DMS153 (cell line): Measurements from ENCODE around the gene MCMBP.
A peak's percentile ranks its signal among the peaks of the same experiment; 100 is the strongest.
"Not testable (repeated sequence)": the region's sequence is repeated elsewhere in the genome, so short reads cannot be mapped to it uniquely, and the experiment has no call there.

Source experiments
- DNase-seq: peaks from one replicate; lab custom pipeline; 2025; lab: John Stamatoyannopoulos, UW

Gene MCMBP, protein sequence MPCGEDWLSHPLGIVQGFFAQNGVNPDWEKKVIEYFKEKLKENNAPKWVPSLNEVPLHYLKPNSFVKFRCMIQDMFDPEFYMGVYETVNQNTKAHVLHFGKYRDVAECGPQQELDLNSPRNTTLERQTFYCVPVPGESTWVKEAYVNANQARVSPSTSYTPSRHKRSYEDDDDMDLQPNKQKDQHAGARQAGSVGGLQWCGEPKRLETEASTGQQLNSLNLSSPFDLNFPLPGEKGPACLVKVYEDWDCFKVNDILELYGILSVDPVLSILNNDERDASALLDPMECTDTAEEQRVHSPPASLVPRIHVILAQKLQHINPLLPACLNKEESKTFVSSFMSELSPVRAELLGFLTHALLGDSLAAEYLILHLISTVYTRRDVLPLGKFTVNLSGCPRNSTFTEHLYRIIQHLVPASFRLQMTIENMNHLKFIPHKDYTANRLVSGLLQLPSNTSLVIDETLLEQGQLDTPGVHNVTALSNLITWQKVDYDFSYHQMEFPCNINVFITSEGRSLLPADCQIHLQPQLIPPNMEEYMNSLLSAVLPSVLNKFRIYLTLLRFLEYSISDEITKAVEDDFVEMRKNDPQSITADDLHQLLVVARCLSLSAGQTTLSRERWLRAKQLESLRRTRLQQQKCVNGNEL

DNA sequence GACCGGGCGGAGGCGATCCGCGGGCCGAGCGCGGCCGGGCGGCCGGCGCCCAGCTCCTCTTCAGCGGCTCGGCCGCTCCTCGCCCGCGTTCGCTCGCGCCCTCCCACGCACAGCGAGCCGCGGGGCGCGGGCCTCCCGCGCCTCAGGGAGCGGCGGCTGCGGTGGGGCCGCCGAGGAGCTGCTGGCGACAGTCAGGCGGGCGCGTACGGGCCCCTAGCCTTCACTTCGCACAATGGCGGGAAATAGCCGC is at the start of gene MCMBP:
TSS of gene MCMBP (minus strand) at position 234 of the 250 bp plus-strand sequence. CDS start 259 bp downstream, outside the sequence.
- no peak for DNase-seq

DNA sequence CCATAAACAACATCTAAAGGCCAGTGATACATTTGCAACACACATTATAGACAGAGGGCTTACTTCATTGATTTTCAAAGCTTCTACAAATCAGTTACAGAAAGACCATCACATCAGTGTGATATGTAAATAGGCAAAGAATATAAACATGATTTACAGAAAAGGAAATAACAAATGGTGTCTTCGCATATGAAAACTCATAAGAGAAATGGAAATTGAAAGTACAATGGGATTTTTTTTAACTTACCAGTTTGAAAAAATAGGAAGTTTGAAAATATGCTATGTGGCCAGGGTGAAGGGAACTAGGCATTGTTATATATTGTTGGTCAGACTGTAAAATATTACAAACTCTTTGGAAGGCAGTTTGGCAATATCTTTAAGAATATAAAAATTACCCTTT is 47.2 kb upstream of the MCMBP start:
- no peak for DNase-seq

DNA sequence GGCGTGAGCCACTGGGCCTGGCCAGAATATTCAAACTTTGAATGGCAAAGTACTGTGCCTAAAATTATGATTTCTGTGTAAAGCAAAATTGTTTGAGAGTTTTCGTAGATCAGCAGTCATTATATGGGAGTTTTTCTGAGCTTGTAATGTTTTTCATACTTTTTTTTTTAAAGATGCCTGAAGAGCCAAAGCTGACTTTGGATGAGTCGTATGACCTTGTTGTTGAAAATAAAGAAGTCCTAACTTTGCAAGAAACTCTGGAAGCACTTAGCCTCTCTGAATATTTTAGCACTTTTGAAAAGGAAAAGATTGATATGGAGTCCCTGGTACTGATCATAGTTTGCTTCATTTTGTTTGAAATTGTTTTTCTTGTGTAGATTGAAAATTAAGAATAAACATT is 46.6 kb upstream of the MCMBP start:
- DNase-seq, result no peak

DNA sequence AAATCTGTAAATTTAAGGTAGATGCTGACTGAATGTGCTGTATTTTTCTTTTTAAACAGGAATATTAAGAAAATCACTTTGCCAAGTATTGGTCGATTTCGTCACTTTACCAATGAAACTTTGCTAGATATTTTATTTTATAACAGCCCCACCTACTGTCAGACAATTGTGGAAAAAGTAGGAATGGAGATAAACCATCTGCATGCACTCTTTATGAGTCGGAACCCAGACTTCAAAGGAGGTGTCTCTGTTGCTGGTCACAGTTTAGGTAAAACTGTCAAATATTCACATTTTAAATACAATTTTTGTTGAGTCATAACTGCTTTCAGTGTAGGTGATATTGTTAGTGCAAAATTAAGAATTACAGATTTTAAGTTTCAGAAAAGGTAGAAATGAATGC is 45.1 kb upstream of the MCMBP start:
- no peak for DNase-seq

DNA sequence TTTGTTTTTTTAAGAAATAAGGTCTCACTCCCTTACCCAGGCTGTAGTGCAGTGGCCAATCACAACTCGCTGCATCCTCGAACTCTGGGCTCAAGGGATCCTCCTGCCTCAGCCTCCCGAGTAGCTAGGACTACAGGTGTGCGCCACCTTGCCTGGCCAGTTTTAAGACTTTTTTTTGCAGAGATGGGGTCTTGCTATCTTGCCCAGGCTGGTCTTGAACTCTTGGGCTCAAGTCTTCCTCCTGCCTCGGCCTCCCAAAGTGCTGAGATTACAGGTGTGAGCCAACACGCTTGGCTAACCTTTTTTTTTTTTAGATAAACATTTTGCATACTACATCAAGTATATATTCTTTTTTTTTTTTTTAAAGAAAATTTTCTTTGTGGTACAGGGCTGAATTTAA is 38.0 kb upstream of the MCMBP start:
- no peak for DNase-seq

DNA sequence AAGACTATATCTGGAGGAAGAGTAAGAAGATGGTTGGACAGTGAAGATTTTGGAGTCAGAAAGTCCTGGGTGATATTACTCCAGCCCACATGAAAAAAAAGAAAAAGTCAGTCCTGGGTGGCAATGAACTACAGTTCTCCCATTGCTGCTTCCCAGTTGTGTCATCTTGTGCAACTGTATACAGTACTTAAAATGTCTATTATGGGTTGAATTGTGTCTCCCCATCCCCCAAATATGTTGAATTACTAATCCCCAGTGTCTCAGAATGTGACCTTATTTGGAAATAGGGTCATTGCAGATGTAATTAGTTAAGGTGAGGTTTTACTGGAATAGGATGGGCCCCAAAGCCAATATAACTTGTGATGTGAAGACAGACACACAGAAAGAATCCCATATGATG is 35.5 kb upstream of the MCMBP start:
- DNase-seq, result no peak

DNA sequence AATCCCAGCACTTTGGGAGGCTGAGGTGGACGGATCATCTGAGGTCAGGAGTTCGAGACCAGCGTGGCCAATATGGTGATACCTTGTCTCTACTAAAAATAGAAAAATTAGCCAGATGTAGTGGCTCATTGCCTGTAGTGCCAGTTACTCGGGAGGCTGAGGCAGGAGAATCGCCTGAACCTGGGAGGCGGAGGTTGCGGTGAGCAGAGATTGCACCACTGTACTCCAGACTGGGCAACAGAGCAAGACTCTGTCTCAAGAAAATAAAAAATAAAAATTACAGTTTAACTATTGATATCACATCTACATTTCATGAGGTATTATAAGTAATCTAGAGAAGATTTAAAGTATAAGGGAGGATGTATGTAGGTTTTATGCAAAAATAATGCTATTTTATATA is 35.1 kb upstream of the MCMBP start:
- not testable (repeated sequence) for DNase-seq

DNA sequence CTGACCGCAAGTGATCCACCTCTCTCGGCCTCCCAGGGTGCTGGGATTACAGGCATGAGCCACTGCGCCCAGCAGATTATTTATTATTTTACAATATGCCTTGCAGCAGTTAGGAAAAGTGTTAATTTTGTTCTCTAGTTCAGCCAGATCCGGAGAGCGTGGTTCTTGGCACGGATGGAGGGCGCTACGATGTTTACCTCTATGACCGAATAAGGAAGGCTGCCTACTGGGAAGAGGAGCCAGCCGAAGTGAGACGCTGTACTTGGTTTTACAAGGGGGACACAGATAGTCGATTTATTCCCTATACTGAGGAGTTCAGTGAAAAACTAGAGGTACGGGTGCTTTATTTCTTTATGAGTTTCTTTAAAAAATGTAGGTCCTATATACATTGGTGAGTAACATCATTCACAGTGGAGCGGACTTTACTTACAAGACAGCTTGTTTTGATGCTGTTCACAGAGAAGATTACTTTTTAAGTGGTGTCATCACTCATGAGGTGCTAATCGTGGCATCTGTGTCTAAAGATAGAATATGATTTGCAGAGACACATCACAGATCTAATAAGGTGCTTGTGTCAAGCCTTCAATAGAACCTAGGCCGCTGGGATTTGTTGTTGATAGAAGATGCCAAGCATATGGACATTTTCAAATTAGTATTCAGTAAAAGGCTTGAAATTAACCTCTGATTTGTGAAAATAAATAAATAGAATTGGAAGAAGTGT is 31.5 kb upstream of the MCMBP start:
- DNase-seq, result no peak

DNA sequence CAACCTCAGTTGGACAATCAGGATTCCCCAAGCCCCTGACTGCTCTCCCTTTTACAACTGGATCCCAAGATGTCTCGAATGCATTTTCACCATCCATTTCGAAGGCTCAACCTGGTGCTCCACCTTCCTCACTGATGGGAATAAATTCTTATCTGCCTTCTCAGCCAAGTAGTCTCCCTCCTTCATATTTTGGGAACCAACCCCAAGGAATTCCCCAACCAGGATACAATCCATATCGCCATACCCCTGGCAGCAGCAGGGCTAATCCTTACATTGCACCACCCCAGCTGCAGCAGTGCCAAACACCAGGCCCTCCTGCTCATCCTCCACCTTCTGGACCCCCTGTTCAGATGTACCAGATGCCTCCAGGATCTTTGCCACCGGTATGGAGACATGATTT is 25.9 kb upstream of the MCMBP start:
- DNase-seq, result no peak

DNA sequence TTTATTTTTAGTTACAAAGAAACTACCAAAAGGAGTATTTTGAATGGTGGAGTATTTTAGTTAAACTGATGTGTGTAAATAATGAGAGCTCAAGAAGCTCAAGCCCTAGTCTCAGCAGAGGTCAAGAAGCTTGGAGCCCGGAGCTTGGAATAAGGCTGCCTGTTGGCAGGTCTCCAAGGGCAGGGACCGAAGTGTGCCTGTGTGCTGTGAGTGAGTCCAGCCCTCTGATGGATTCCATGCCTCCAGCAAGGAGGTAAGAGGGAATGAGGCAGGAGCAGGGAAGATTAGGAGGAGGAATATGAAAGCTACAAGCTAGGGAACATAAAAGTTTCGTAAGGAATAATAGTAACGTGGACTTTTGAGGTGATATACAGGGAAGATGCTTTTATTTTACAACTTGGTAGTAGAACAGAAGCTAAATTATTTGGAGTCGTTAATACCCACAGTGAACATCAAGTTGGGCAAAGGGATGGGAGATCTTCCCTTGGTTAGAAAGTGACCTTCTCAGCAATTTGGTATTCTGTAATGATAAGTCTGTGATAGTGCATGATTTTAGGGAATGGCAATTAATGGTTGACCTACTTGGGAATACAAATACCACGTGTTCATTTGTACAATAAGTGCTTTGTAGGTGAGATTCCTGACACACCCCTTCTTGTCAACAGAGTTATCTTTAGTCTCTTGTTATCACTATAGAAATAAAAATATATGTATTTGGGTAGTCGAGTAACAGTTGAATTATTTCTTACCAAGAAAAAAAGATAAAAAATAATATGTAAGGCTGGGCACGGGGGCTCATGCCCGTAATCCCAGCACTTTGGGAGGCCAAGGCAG is 24.5 kb upstream of the MCMBP start:
- DNase-seq, result no peak

DNA sequence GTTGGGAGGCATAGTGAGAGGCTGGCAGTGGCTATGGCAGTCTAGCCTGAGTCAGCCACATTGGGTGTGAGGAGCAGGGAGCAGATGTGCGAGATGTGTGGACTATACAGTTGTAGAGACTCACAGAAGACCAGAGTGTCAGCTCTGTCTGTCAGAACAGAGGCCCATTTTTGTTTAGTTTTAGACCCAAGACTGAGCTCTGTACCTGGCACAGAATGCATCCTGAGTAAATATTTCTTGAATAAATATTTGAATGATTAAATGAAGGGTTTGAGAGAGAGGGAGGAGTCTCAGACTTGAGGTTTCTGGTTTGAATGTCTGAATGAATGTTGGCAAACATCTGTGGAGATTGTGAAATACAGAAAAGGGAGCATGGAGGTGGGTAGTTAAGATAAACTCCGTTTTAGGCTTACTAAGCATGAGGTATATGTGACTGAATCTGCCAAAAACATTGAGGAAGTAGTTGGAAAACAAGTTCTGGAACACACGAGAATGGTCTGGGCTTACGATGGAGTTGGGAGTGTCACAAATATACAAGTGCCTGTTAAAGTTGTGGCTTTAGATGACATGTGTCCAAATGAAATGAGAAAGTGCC is 23.5 kb upstream of the MCMBP start:
- no peak for DNase-seq

DNA sequence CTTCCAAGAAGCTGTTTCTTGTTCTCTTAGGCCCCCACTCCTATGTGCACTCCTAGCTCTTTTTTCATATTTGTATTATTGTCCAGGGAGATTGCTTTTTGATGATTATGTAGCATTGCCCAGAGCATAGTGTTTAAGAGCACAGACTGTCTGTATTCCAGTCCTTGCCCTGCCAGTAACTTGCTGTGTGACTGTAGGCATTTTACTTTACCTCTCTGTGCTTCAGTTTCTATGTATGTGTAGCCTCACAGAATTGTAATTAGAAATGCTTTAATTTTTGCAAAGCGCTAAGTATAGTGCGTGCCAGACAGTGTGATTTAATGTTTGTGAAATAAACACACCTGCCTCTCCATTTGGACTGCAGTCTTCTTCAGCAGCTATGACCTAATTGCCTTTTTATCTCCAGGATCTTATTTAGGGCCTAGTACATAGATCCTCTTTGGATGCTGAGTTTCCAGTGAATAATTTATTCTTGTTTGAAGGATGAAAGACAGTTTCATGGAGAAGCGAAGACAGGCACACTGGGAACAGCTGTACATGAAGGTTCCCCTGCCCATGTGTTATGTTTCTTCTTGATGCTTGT is 21.3 kb upstream of the MCMBP start:
- no peak for DNase-seq

DNA sequence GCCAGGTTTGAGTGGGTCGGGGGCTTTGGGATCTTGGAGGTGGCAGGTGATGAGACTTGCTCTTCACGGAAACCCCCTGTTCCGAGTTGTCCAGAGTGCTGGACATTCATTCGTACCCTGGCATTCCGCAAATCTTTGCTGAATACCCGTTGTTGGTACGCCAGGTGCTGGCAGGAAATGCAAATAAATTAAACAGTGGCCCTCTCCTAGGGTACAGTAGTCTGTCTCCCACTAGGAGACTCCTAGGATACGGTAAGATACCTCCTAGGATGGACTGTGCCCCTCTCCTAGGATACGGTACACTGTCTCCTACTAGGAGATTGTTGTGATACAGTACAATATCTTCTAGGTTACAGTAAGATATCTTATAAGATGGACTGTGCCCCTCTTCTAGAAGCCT is 20.4 kb upstream of the MCMBP start:
- no peak for DNase-seq

DNA sequence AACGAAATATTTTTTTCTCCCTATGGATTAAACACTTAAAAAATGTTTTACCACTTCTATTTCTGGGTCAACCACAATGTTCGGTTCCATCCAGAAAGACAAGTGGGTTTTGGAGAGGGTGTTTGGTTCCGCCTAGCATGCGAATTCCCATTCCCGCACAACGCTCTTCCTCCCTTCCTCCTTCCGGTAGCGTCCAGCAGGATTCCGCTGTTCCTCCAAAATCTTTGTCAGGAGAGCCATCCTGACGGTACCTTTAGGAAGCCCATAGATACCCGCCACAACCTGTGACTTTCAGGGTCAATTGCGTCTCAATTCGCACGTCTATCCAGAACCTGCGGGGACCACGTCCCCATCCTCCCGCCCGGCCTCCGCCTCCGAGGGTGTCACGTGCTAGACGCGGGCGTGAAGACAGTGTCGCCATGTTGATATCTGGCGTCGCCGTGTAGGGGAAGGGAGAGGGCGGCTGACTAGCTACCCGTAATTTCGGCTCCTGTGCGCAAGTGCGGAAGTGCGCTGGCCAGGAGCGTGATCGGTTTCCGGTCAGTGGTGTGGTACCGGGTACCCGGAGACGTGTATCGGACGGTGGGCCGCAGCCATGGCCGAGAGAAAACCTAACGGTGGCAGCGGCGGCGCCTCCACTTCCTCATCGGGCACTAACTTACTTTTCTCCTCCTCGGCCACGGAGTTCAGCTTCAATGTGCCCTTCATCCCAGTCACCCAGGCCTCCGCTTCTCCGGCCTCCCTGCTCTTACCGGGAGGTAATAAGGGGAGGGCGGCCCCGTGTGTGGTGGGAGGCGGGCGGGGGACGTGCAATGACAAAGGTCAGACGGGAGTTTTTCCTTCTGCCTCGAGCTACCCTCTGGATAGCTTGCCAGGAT is 19.8 kb upstream of the MCMBP start, which contains the start of gene SEC23IP:
TSS of gene SEC23IP (plus strand) at position 543 of the 878 bp plus-strand sequence. CDS start at position 596, 53 bp downstream.
- DNase-seq, result peak; percentile 83

DNA sequence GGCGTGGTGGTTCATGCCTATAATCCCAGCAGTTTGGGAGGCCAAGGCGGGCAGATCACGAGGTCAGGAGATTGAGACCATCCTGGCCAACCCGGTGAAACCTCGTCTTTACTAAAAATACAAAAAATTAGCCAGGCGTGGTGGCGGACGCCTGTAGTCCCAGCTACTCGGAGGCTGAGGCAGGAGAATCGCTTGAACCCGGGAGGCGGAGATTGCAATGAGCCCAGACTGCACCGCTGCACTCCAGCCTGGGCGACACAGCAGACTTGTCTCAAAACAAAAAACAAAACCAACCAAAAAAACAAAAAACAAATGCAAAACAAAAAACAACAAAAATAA is 19.2 kb upstream of the MCMBP start:
- DNase-seq, result not testable (repeated sequence)

DNA sequence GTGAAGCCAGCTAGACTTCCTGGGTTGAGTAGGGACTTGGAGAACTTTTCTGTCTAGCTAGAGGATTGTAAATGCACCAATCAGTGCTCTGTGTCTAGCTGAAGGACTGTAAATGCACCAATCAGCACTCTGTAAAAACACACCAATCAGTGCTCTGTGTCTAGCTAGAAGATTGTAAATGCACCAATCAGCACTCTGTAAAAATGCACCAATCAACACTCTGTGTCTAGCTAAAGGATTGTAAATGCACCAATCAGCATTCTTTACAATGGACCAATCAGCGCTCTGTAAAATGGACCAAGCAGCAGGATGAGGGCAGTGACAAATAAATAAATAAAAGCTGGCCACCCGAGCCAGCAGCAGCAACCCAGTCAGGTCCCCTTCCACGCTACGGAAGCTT is 17.7 kb upstream of the MCMBP start:
- DNase-seq, result not testable (repeated sequence)

DNA sequence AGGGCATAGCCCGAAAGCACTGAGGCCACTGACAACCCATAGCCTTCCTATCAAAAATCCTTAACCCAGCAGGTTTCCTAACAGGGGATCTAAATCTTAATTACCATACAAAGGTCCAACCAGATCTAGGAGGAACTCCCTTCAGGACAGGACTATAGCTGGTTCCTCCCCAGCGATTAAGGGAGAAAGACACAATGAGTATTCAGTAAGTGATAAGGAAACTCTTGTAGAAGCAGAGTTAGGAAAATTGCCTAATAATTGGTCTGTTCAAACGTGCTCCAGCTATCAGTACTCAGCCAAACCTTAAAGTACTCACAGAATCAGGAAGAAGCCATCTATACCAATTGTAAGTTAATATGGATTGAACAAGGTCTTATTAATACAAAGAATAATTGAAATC is 16.6 kb upstream of the MCMBP start:
- DNase-seq, result not testable (repeated sequence)

DNA sequence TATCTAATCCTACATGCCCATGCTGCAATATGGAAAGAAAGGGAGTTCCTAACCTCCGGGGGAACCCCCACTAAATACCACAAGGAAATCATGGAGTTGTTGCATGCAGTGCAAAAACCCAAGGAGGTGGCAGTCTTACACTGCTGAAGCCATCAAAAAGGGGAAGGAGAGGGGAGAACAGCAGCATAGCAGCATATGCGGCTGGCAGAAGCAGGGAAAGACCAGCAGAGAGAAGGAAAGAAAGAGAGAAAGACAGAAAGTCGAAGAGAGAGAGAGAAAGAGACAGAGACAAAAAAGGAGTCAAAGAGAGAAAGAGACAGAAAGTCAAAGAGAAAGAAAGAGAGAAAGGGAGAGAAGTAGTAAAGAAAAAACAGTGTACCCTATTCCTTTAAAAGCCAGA is 16.1 kb upstream of the MCMBP start:
- DNase-seq, result not testable (repeated sequence)

DNA sequence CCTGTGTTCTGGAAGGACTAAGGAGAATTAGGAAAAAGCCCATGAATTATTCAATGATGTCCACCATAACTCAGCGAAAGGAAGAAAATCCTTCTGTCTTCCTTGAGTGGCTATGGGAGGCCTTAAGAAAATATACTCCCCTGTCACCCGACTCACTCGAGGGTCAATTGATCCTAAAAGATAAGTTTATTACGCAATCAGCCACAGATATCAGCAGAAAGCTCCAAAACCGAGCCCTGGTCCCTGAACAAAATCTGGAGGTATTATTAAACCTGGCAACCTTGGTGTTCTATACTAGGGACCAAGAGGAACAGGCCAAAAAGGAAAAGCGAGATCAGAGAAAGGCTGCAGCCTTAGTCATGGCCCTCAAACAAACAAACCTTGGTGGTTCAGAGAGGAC is 13.4 kb upstream of the MCMBP start:
- not testable (repeated sequence) for DNase-seq

DNA sequence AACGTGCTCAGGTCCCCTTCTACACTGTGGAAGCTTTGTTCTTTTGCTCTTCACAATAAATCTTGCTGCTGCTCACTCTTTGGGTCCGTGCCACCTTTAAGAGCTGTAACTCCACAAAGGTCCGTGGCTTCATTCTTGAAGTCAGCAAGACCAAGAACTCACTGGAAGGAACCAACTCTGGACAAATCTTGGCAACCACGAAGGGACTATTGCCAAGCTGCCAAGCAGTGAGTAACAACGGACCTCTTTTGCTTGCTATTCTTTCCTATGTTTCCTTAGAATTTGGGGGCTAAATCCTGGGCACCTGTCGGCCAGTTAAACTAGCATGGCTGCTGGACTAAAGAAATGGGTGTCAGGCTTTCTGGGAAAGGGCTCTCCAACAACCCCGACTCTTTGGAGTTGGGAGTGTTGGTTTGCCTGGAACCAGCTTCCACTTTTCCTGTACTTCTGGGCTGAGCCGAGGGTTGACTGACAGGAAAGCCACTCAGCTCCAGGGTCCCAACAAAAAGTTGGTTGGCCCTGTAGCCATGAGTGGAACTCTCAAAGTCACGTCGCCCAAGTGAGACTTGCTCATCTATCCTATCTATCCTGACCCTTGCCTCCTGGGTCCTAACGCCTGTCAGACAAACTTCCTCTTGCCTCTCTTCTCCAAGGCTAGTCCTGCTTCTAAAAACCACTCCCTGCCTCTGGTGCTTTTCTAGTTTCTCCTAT is 11.4 kb upstream of the MCMBP start:
- not testable (repeated sequence) for DNase-seq
